Measurements from ENCODE around the gene WWC1.

- TF ChIP-seq EZH2 (IDR thresholded peaks at IDR 0.05; ENCODE audit: borderline replicate concordance) = no peak
- TF ChIP-seq CTCF (IDR thresholded peaks at IDR 0.05; ENCODE audit: poor library complexity) = no peak
- TF ChIP-seq EZH2phosphoT487 (IDR thresholded peaks at IDR 0.05; ENCODE audit: low read depth, severe bottlenecking, unreplicated experiment) = no peak
These were observed 83.1 kb downstream of the WWC1 start for GRCh38 chr5:168374532-168374931.
